Renal cortex interstitium (tissue), 11 donors: ENCODE data around the gene PSMG2. TPM values are rescaled to one million over a fixed set of nuclear protein-coding genes. Genes with fewer than 3 reads are reported as not detected.
"Not testable (repeated sequence)": the region's sequence is repeated elsewhere in the genome, so short reads cannot be mapped to it uniquely, and the experiment has no call there.

ENCODE experiments used
- DNase-seq, 11 donors: peaks; one replicate each; pipeline ENCODE4 v3.0.0-alpha.2; 2013; ENCODE audit warnings: low read depth in 9 of 11, low spot score in 4 of 11; ENCODE audit errors: extremely low read depth in 1 of 11
- polyA plus RNA-seq, 3 donors: library from polyadenylated mRNA; unstranded; fragments of 120-200 nt; gene quantifications; one replicate each; pipeline ENCODE4 v1.2.1, GENCODE V29; 2013; ENCODE audit not compliant: insufficient read length in 3 of 3

The PSMG2 gene
- polyA plus RNA-seq, 3 donors = 65.3 to 77.4 (median 76.7) TPM

- no peak for DNase-seq
Measured at GRCh38 chr18:12750715-12751502, 48.1 kb downstream of the PSMG2 start.

- no peak for DNase-seq
Measured at GRCh38 chr18:12751503-12751884, 48.7 kb downstream of the PSMG2 start.

GRCh38 chr18:12751891-12752290 is 49.0 kb downstream of the PSMG2 start:
- DNase-seq = no peak

GRCh38 chr18:12754511-12754910 is 51.7 kb downstream of the PSMG2 start:
- DNase-seq = no peak

GRCh38 chr18:12755606-12756005 is 52.8 kb downstream of the PSMG2 start:
- not testable (repeated sequence) for DNase-seq

GRCh38 chr18:12756619-12757239 is 53.9 kb downstream of the PSMG2 start:
- DNase-seq = not testable (repeated sequence)

GRCh38 chr18:12758566-12758965 is 55.7 kb downstream of the PSMG2 start:
- DNase-seq = not testable (repeated sequence)

GRCh38 chr18:12765126-12765525 is 62.3 kb downstream of the PSMG2 start:
- DNase-seq = no peak

- no peak for DNase-seq
Measured at GRCh38 chr18:12765586-12765985, 62.7 kb downstream of the PSMG2 start.

- DNase-seq = no peak
Measured at GRCh38 chr18:12766986-12767433, 64.2 kb downstream of the PSMG2 start.

GRCh38 chr18:12767580-12768155 is 64.8 kb downstream of the PSMG2 start:
- DNase-seq = no peak

GRCh38 chr18:12768625-12769024 is 65.8 kb downstream of the PSMG2 start:
- DNase-seq = no peak

GRCh38 chr18:12769136-12769535 is 66.3 kb downstream of the PSMG2 start:
- DNase-seq = no peak

- DNase-seq = no peak
Measured at GRCh38 chr18:12769644-12770440, 67.0 kb downstream of the PSMG2 start.

- DNase-seq = no peak
Measured at GRCh38 chr18:12770469-12771219, 67.8 kb downstream of the PSMG2 start.

- DNase-seq = no peak
Measured at GRCh38 chr18:12772111-12772510, 69.3 kb downstream of the PSMG2 start.

- DNase-seq = no peak
Measured at GRCh38 chr18:12773369-12773768, 70.5 kb downstream of the PSMG2 start.

- no peak for DNase-seq
Measured at GRCh38 chr18:12774982-12775381, 72.1 kb downstream of the PSMG2 start.
